PC-3 (cell line): ENCODE data around the gene NLGN2. TPM values are rescaled to one million over a fixed set of nuclear protein-coding genes. Genes with fewer than 3 reads are reported as not detected.

ENCODE experiments used
- ATAC-seq: fragments of 200-7000 bp; cut with Tn5 transposase; 2 replicates; pipeline ENCODE4 v1.9.1; 2020; ENCODE audit warnings: mild to moderate bottlenecking, moderate library complexity
- BruUV-seq: library from RNA; stranded (reverse); fragments of 400-500 nt; replicated peaks from 2 replicates; lab custom pipeline; 2021; lab: Mats Ljungman, UMichigan
- CTCF ChIA-PET: fragments of 300-600 bp; sonication (Branson Sonifier 250); formaldehyde crosslinking; loops from one replicate; lab custom pipeline; 2022; ENCODE audit warnings: antibody characterized with exemption; lab: Charles Lee
- POLR2A ChIA-PET: fragments of 300-600 bp; sonication (Branson Sonifier 250); formaldehyde crosslinking; loops from one replicate; lab custom pipeline; 2022; ENCODE audit warnings: antibody characterized with exemption; ENCODE audit not compliant: unreplicated experiment; lab: Charles Lee
- DNase-seq: peaks from one replicate; pipeline ENCODE4 v3.0.0-alpha.2; 2015
- H2AFZ ChIP-seq: fragments of 300-600 bp; sonication (generic); 2 replicates; pipeline ENCODE4 v1.6.0; 2016; ENCODE audit warnings: antibody characterized with exemption, low read length
- H3F3A ChIP-seq: fragments of 300-600 bp; sonication (generic); one replicate; pipeline ENCODE4 v1.6.0; 2017; ENCODE audit warnings: antibody characterized with exemption, low read length, control low read depth, mild to moderate bottlenecking; ENCODE audit not compliant: unreplicated experiment
- H3K27ac ChIP-seq: fragments of 300-600 bp; sonication (generic); 2 replicates; pipeline ENCODE4 v1.5.1; 2016; ENCODE audit warnings: mild to moderate bottlenecking, low read length
- H3K27me3 ChIP-seq: fragments of 300-600 bp; sonication (generic); 2 replicates; pipeline ENCODE4 v1.6.1; 2016; ENCODE audit warnings: low read length, mixed read lengths
- H3K36me3 ChIP-seq: fragments of 300-600 bp; sonication (generic); 2 replicates; pipeline ENCODE4 v1.6.1; 2016; ENCODE audit warnings: low read depth, mixed run types, low read length, mixed read lengths
- H3K4me1 ChIP-seq: fragments of 300-600 bp; sonication (generic); 2 replicates; pipeline ENCODE4 v1.5.1; 2016; ENCODE audit warnings: low read length; ENCODE audit not compliant: insufficient read depth
- H3K4me2 ChIP-seq: fragments of 300-600 bp; sonication (generic); 2 replicates; pipeline ENCODE4 v1.6.0; 2016; ENCODE audit warnings: low read length
- H3K4me3 ChIP-seq: fragments of 300-600 bp; sonication (generic); 2 replicates; pipeline ENCODE4 v1.5.1; 2016; ENCODE audit warnings: mild to moderate bottlenecking, low read length, mixed read lengths
- H3K79me2 ChIP-seq: fragments of 300-600 bp; sonication (generic); 2 replicates; pipeline ENCODE4 v1.6.1; 2017; ENCODE audit warnings: low read length, mixed read lengths
- H3K9ac ChIP-seq: fragments of 300-600 bp; sonication (generic); 2 replicates; pipeline ENCODE4 v1.6.0; 2016; ENCODE audit warnings: mild to moderate bottlenecking, low read length
- H3K9me2 ChIP-seq: fragments of 300-600 bp; sonication (generic); replicated peaks from 2 replicates; pipeline ENCODE4 v1.6.1; 2016; ENCODE audit warnings: mixed run types, low read length, mixed read lengths
- H3K9me3 ChIP-seq: fragments of 300-600 bp; sonication (generic); 2 replicates; pipeline ENCODE4 v1.6.1; 2016; ENCODE audit warnings: low read length, mixed read lengths
- H4K20me1 ChIP-seq: fragments of 300-600 bp; sonication (generic); 2 replicates; pipeline ENCODE4 v1.6.1; 2016; ENCODE audit warnings: low read length, mixed read lengths
- EZH2 ChIP-seq: fragments of 300-600 bp; sonication (generic); IDR thresholded peaks from one replicate; pipeline ENCODE4 v1.6.1; 2017; ENCODE audit warnings: antibody characterized with exemption, mild to moderate bottlenecking, low read length; ENCODE audit not compliant: unreplicated experiment
- EZH2phosphoT487 ChIP-seq: fragments of 300-600 bp; sonication (generic); IDR thresholded peaks from 2 replicates; pipeline ENCODE4 v1.6.1; 2018; ENCODE audit warnings: mild to moderate bottlenecking, antibody characterized with exemption, low read length, borderline replicate concordance
- intact Hi-C: fragments of 100-400 bp; cut with micrococcal nuclease; formaldehyde crosslinking; loops from 2 replicates; pipeline ENCODE4 v1.9.0; 2023
- total RNA-seq: library from RNA; depleted of rRNA; stranded (reverse); fragments of >200 nt; gene quantifications from 2 replicates; pipeline ENCODE4 v1.2.3, GENCODE V29; 2014
- TF ChIP-seq, protein P1 (sequence below): fragments of 300-600 bp; sonication (generic); conservative IDR thresholded peaks from 2 replicates; pipeline ENCODE4 v1.5.1; 2017; ENCODE audit warnings: antibody characterized with exemption, low read depth, mild to moderate bottlenecking, low read length

NLGN2 gene
- total RNA-seq, 1 experiment from 2014 or later: 7.4 TPM

- intact Hi-C loops: no loop called here
- H3F3A ChIP-seq: no peaks in the 10 kb centered on the region
- H3K79me2 ChIP-seq: peaks cover 13% of the 10 kb centered on the region; the same call in 1 of the 2 replicates
- ATAC-seq (no peak), DNase-seq (no peak)
- H3K36me3 ChIP-seq: no peaks in the 10 kb centered on the region; the same call in 1 of the 2 replicates
- no peak overlapping the region for H3K27ac ChIP-seq
- no peaks in the 10 kb centered on the region for H3K4me1 ChIP-seq
- no peaks in the 10 kb centered on the region for H3K9me3 ChIP-seq
- H2AFZ ChIP-seq: no peak overlapping the region
- BruUV-seq: no TSS peak
- TF ChIP-seq EZH2: no peak
- no peak for TF ChIP-seq EZH2phosphoT487
- TF ChIP-seq, protein P1, sequence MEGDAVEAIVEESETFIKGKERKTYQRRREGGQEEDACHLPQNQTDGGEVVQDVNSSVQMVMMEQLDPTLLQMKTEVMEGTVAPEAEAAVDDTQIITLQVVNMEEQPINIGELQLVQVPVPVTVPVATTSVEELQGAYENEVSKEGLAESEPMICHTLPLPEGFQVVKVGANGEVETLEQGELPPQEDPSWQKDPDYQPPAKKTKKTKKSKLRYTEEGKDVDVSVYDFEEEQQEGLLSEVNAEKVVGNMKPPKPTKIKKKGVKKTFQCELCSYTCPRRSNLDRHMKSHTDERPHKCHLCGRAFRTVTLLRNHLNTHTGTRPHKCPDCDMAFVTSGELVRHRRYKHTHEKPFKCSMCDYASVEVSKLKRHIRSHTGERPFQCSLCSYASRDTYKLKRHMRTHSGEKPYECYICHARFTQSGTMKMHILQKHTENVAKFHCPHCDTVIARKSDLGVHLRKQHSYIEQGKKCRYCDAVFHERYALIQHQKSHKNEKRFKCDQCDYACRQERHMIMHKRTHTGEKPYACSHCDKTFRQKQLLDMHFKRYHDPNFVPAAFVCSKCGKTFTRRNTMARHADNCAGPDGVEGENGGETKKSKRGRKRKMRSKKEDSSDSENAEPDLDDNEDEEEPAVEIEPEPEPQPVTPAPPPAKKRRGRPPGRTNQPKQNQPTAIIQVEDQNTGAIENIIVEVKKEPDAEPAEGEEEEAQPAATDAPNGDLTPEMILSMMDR: no peak
- H3K4me3 ChIP-seq: no peak overlapping the region
- H3K27me3 ChIP-seq: no peaks in the 10 kb centered on the region
- no peak overlapping the region for H3K4me2 ChIP-seq
- no peak overlapping the region for H3K9ac ChIP-seq
- CTCF ChIA-PET: no interaction called here
- H4K20me1 ChIP-seq: no peaks in the 10 kb centered on the region
- POLR2A ChIA-PET: no interaction called here
- no peaks in the 10 kb centered on the region for H3K9me2 ChIP-seq
These were observed 58.6 kb downstream of the NLGN2 start for GRCh38 chr17:7466318-7466638.

DNA sequence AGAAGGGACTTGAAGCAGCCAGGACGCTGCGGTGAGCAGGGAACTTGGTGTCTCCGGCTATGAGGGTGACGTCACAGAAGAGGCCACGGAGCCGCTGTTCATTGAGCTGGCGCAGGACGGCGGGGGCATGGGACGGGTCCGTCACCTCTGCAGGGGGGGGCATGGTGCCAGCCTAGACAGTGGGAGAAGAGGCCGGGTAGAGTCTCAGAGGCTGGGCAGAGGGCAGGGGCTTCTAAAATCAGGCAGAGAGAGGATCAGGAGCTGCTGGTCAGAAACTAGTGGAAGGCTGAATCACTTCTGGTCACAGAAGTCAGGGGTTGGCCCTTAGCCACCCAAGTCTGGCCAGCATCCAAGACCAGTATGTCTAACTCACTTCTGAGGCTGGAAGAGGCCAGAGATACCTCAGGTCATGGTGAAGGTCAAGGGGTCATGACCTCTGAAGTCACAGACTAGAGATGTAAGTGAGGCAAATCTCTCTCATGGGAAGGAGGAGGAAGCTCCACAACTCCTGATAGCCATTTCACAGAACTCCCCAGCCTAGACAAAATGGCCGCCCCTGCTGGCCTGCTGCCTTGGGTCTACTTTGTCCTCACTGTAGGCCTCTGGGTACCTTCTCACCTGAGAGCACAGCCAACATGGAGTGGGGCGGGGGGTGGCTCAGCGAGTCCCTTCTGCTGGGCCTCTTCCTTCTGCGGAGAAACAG is 59.1 kb downstream of the NLGN2 start:
- H3K79me2 ChIP-seq: peaks cover 18% of the 10 kb centered on the region; the same call in 1 of the 2 replicates

DNA sequence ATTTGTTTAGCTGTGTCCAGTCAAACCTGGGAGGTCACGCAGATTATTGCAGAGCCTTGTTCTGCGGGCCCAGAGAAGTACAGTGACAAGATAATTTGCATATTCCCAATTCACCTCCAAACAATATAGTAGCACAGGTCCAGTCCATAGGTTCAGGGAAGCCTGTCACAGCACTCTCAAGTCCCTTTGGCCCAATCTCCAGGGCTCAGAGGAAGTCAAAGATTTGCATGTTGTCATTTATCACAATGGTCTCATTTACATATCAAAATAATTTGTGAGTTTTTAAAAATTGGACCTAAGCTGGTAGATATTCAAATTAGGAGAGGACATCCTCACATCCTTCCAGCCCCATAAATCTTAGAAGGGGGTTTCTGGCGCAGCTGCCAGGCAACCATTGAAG is 59.9 kb downstream of the NLGN2 start:
- no peak overlapping the region for H3K27ac ChIP-seq
- peaks cover 20% of the 10 kb centered on the region; the same call in 1 of the 2 replicates for H3K79me2 ChIP-seq
- TF ChIP-seq EZH2: no peak
- TF ChIP-seq, protein P1: no peak
- no peak for TF ChIP-seq EZH2phosphoT487
- H3K4me3 ChIP-seq: no peak overlapping the region
- H3K27me3 ChIP-seq: no peaks in the 10 kb centered on the region
- ATAC-seq (no peak), DNase-seq (no peak)
- no peak overlapping the region for H3K4me2 ChIP-seq
- no peak overlapping the region for H2AFZ ChIP-seq
- H3K9ac ChIP-seq: no peak overlapping the region
- no peaks in the 10 kb centered on the region for H3F3A ChIP-seq
- ChIA-PET CTCF (interaction anchor here (0.6 kb wide), 1 partner anchor 38 kb away, joined by 8 read pairs; no protein-coding TSS in a partner anchor), POLR2A (no interaction called here)
- no peaks in the 10 kb centered on the region for H3K4me1 ChIP-seq
- intact Hi-C loops: no loop called here
- BruUV-seq: no TSS peak
- no peaks in the 10 kb centered on the region for H3K9me2 ChIP-seq
- H4K20me1 ChIP-seq: no peaks in the 10 kb centered on the region
- no peaks in the 10 kb centered on the region for H3K9me3 ChIP-seq
- H3K36me3 ChIP-seq: no peaks in the 10 kb centered on the region; the same call in 1 of the 2 replicates

More for the DNA sequence above, 59.1 kb downstream of the NLGN2 start:
- ATAC-seq (no peak; the same call in 1 of the 2 replicates), DNase-seq (peak; percentile 16)
- Histone ChIP-seq H3K9me3 (no peaks in the 10 kb centered on the region), H4K20me1 (no peaks in the 10 kb centered on the region), H3K27ac (no peak overlapping the region), H2AFZ (no peak overlapping the region), H3K4me1 (no peaks in the 10 kb centered on the region), H3K27me3 (no peaks in the 10 kb centered on the region), H3K9ac (no peak overlapping the region), H3K4me2 (no peak overlapping the region), H3K4me3 (no peak overlapping the region), H3F3A (no peaks in the 10 kb centered on the region), H3K36me3 (no peaks in the 10 kb centered on the region; the same call in 1 of the 2 replicates), H3K9me2 (no peaks in the 10 kb centered on the region)
- no TSS peak for BruUV-seq
- ChIA-PET POLR2A (no interaction called here), CTCF (interaction anchor here (0.6 kb wide), 1 partner anchor 38 kb away, joined by 8 read pairs; no protein-coding TSS in a partner anchor)
- intact Hi-C loops: no loop called here
- no peak for TF ChIP-seq EZH2
